Head of caudate nucleus (tissue), 42 donors: ENCODE data around the gene UCN.

ENCODE experiments used
- DNase-seq, 42 donors: peaks; one replicate each; pipeline versions ENCODE4 v3.0.0 to v3.0.0-alpha.2; 2020 to 2021; ENCODE audit warnings: mixed read lengths in 7 of 42
- intact Hi-C: fragments of 100-400 bp; cut with DNase I; formaldehyde crosslinking; loops from one replicate; pipeline ENCODE4 v1.15.0; 2022

Gene UCN

DNA sequence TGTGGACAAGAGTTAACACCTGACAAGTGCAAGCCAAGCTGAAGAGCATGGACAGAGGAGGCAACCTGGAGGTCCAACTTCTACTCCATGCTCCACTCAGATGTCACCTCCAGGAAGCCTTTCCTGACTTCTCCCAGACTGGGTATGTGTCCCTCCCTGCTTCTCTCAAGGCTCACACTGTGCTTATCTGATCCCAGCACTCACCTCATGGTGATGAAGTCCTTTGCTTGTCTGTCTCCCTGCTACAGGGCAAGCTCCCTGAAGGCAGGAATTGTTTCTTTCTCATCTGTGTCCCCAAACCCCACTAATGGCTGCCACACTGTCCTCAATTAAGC, 42.7 kb downstream of the UCN start:
- no peak for DNase-seq
- intact Hi-C loops: no loop called here

- intact Hi-C loops: no loop called here
These were observed 43.3 kb downstream of the UCN start for GRCh38 chr2:27264753-27265535.

GRCh38 chr2:27264253-27264752, 43.9 kb downstream of the UCN start:
- intact Hi-C loops: no loop called here
- no peak for DNase-seq

More at GRCh38 chr2:27264753-27265535, 43.3 kb downstream of the UCN start:
- peak in 37 of 42 donors; percentile 11 to 77 (median 46) for DNase-seq

DNA sequence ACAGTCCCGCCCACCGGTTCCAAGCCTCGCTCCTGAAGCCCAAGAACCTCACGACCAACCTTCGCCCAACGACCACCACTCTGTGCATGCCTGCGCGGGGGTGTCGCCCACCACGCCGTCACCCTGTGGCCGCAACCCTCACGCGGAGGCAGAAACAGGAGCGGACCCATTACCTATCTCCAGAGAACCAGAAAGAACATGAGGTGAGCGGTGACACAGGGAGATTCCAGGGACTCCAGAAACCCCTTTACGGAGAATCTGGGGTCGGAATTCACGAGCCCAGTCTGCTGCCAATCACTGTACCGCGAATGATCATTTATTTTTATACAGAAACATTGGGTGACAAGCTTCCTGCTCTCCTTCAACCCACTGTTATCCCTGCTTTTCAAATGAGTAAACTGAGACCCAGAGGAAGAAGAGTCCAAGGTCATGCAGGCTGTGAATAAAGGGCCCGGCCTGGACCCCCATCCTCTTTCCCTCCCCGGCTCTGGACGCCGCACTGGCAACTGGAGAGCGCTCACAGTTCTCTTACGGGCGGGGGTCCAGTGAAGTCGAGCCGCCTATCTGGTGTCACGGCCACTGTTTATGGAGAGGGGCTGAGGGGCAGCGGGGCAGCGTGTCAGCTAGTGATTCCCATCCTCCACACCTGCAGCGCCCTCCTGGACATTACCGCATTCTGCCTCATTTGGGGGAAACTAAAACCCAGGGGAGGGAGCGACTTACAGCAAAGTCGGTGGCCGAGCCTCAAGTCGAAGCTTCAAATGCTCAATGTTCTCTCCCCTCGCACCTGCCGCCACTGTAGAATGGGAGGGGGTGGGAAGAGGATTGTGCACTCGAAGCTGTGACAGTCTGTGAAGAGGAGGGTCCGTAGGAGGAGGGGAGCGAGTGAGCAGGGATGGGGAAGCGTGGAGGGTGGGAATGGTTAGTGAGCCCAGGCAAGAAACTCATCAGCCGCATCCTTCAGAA, 44.7 kb downstream of the UCN start:
- no peak for DNase-seq
- intact Hi-C loops: no loop called here

DNA sequence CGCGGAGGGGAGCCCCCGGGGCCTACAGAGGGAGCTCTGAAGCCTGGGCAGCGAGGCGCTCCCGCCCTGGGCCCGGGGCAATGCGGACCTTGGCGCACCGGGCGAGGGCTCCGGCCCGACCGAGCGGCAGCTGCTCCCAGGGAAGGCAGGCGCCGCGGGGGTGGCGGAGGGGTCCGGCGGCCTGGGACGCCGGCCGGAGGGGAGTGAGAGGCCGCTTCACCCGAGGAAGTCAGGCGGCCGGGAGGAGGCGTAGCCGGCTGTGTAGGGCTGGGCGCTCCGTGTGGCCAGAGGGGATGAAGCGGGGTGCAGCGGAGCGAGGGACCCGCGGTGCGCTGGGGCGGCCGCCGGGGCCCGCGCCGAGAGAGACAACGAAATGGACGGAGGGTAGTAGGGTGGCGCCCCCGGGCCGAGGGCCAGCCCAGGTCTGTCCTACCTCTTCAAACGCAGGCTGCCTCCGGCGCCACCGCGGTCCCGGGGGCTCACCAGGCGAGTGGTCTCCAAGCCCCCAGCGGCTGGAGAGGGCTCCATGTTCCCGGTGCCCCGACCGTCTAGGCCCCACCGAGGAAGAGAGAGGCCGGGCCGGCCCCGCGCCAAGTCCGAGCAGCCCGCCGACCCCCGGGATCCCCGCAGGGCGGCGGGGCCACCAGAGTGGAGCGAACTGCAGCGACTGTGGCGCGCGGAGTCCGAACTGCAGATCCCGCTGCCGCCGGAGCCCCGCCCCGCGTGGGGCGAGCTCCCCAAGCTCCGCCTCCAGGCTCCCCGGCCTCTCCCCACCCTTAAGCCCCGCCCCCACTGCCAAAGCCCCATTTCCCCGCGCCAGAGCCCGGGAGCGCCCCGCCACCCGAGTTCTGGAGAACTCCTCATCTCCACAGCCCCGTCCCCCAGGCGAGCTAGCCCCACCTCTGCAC, 45.6 kb downstream of the UCN start, which contains the start of gene SLC30A3:
Gene SLC30A3, minus strand, starts transcription at position 669 of the 908 bp plus-strand sequence. Its CDS starts 141 bp downstream, at position 528.
- DNase-seq: peak in 35 of 42 donors; percentile 14 to 65 (median 39)
- intact Hi-C loops: no loop called here

DNA sequence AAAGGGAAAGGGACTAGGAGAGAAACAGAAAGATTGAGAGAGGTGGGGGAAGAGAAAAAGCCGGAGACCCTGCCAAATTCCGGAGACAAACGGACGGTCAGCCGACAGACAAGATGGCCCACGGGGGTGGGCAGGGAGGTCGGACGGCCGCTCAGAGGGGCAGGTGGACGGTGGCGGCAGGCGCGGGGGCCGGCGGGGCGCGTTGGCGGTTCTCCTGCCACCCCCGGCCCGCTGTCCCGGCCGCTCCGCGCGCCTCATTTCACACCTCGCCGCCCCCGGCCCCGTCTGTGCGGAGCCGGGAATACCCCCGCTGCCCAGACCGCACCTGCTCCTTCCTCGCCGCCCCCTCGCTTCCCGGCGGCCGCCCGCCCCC, 46.3 kb downstream of the UCN start:
- intact Hi-C loops: no loop called here
- no peak for DNase-seq

DNA sequence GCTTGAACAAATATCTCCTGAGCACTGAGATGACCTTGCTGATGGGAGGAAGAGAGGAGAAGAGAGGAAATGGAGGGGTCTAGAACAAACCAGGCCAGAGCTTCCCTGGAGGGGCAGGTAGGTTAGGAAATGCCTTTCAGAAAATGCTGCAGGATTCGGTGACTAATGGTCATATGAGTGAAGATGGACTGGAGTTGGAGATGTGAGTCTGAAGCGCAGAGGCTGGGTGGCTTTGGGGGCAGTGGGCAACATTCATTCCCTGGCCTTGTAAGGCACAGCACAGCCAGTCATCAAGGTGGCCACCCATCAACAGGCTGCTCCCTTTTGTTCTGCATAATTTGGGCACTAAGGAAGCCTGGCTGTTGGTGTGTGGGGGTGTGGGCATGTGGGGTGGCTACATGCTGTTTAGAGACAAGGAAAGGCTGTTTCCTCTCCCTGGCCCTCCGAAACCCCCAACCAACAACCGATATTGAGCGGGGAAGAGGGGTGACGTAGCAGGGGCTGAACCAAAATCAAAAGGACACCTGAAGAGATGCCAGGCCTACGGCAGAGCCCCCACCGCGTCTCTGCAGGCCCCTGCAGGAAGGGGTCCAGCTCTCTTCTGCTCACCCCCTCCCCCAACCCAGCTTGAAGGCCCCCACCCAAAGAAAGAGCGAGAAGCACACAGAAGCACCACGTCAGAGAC, 46.9 kb downstream of the UCN start:
- no peak for DNase-seq
- intact Hi-C loops: no loop called here

GRCh38 chr2:27258051-27258450, 50.2 kb downstream of the UCN start:
- DNase-seq: no peak
- intact Hi-C loops: no loop called here
